ENCODE data around the gene METAP2. TPM values are rescaled to one million over a fixed set of nuclear protein-coding genes. Genes with fewer than 3 reads are reported as not detected.

METAP2 gene
- total RNA-seq, 3 donors from 2014 or later (not counting 1 experiment from before 2014, with no cell fraction given) = 45.6 to 56.1 (median 45.8) TPM

DNA sequence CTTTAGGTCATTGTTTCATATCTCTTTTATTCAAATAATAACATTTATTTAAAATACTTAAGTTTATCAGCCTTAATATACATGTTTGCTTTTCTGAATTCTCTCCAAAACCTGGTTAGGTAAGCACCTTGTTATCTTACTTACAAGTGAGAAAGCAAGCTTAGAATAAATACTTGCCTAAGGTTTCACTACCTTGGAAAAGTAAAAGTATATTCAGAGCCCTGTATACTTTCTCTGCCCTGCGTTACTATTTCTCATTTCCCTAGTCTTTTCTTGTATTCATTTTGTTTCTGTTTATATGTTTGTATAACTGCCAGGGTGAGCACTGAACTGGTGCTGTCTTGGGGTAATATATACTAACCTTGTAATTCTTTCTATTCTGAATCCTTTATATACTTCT, 21.5 kb downstream of the METAP2 start:
- no peaks in the 10 kb centered on the region for H3K27me3 ChIP-seq (ENCODE audit: control insufficient read depth, insufficient read depth, low read length)
- H3K27ac ChIP-seq (ENCODE audit: low read length) = no peak overlapping the region
- Mint-ChIP-seq H3K27me3 (ENCODE audit: low read depth in 2 of 2) (no peaks in the 10 kb centered on the region), H3K36me3 (peaks cover 18% of the 10 kb centered on the region), H3K27ac (peak overlapping the region in 1 of 2 donors; percentile 19), H3K9me3 (no peaks in the 10 kb centered on the region), H3K4me3 (no peak overlapping the region), H3K4me1 (peaks cover 14 to 17% of the 10 kb centered on the region in 2 donors)
- TF ChIP-seq, protein P1, sequence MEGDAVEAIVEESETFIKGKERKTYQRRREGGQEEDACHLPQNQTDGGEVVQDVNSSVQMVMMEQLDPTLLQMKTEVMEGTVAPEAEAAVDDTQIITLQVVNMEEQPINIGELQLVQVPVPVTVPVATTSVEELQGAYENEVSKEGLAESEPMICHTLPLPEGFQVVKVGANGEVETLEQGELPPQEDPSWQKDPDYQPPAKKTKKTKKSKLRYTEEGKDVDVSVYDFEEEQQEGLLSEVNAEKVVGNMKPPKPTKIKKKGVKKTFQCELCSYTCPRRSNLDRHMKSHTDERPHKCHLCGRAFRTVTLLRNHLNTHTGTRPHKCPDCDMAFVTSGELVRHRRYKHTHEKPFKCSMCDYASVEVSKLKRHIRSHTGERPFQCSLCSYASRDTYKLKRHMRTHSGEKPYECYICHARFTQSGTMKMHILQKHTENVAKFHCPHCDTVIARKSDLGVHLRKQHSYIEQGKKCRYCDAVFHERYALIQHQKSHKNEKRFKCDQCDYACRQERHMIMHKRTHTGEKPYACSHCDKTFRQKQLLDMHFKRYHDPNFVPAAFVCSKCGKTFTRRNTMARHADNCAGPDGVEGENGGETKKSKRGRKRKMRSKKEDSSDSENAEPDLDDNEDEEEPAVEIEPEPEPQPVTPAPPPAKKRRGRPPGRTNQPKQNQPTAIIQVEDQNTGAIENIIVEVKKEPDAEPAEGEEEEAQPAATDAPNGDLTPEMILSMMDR (IDR thresholded peaks at IDR 0.05) = no peak
- no peaks in the 10 kb centered on the region for H3K4me1 ChIP-seq (ENCODE audit: control insufficient read depth, insufficient read depth, low read length)
- no CpG with 5 or more reads among the region's 1 CpG for WGBS (ENCODE audit: insufficient coverage)
- no peak overlapping the region for H3K4me3 ChIP-seq (ENCODE audit: low read length)
- no peak for ATAC-seq
- DNase-seq = no peak
- H3K9me3 ChIP-seq (ENCODE audit: control insufficient read depth, insufficient read depth, low read length) = no peaks in the 10 kb centered on the region
- intact Hi-C loops (cut with micrococcal nuclease) = no loop called here
- peaks cover 51% of the 10 kb centered on the region for H3K36me3 ChIP-seq (ENCODE audit: control insufficient read depth, insufficient read depth, low read length)

DNA sequence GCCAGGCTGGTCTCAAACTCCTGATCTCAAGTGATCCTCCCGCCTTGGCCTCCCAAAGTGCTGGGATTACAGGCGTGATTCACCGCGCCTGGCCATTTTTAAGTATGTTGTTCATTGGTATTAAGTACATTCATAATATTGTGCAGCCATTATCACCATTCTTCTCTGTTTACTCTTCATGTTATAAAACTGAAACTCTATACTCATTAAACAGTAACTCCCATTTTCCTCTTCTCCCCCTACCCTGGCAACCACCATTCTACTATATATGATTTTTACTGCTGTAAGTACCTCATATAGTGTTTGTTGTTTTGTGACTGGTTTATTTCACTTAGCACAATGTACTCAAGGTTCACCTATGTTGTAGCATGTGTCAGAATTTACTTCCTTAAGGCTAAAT, 23.1 kb downstream of the METAP2 start:
- H3K36me3 Mint-ChIP-seq = peaks cover 9% of the 10 kb centered on the region
- DNase-seq = no peak
- Histone ChIP-seq H3K36me3 (ENCODE audit: control insufficient read depth, insufficient read depth, low read length) (peaks cover 54% of the 10 kb centered on the region), H3K27me3 (ENCODE audit: control insufficient read depth, insufficient read depth, low read length) (no peaks in the 10 kb centered on the region), H3K4me1 (ENCODE audit: control insufficient read depth, insufficient read depth, low read length) (no peaks in the 10 kb centered on the region), H3K9me3 (ENCODE audit: control insufficient read depth, insufficient read depth, low read length) (no peaks in the 10 kb centered on the region), H3K27ac (ENCODE audit: low read length) (no peak overlapping the region), H3K4me3 (ENCODE audit: low read length) (no peak overlapping the region)
- H3K4me3 Mint-ChIP-seq = no peak overlapping the region
- TF ChIP-seq, protein P1 (IDR thresholded peaks at IDR 0.05) = no peak
- no peak overlapping the region for H3K27ac Mint-ChIP-seq
- H3K27me3 Mint-ChIP-seq (ENCODE audit: low read depth in 2 of 2) = no peaks in the 10 kb centered on the region
- intact Hi-C loops (cut with micrococcal nuclease) = no loop called here
- ATAC-seq = no peak
- no peaks in the 10 kb centered on the region for H3K9me3 Mint-ChIP-seq
- H3K4me1 Mint-ChIP-seq = peaks cover 6 to 9% of the 10 kb centered on the region in 2 donors
- WGBS (ENCODE audit: insufficient coverage) = 100% methylated on average over 3 of the region's 4 CpGs

DNA sequence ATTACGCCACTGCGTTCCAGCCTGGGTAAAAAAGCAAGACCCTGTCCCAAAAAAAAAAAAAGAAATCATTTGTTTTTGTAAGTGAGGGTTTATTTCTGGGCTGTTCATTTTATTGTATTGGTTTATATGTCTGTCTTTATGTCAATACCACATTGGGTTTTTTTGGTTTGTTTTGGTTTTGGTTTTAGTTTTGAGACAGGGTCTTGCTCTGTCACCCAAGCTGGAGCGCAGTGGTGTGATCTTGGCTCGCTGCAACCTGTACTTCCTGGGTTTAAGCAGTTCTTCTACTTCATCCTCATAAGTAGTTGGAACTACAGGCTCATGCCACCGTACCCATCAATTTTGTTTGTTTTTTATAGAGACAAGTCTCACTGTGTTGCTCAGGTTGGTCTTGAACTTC, 25.0 kb downstream of the METAP2 start:
- DNase-seq (no peak), ATAC-seq (peak in 1 of 3 donors; percentile 51)
- TF ChIP-seq, protein P1 (IDR thresholded peaks at IDR 0.05) = no peak
- H3K27ac ChIP-seq (ENCODE audit: low read length) = no peak overlapping the region
- intact Hi-C loops (cut with micrococcal nuclease) = no loop called here
- no peaks in the 10 kb centered on the region for H3K9me3 ChIP-seq (ENCODE audit: control insufficient read depth, insufficient read depth, low read length)
- H3K9me3 Mint-ChIP-seq = no peaks in the 10 kb centered on the region
- 98% methylated on average over 5 of the region's 5 CpGs for WGBS (ENCODE audit: insufficient coverage)
- H3K27me3 ChIP-seq (ENCODE audit: control insufficient read depth, insufficient read depth, low read length) = no peaks in the 10 kb centered on the region
- no peaks in the 10 kb centered on the region for H3K27me3 Mint-ChIP-seq (ENCODE audit: low read depth in 2 of 2)
- H3K36me3 ChIP-seq (ENCODE audit: control insufficient read depth, insufficient read depth, low read length) = peaks cover 59% of the 10 kb centered on the region
- H3K4me1 Mint-ChIP-seq = peaks cover 6 to 9% of the 10 kb centered on the region in 2 donors
- H3K4me3 Mint-ChIP-seq = no peak overlapping the region
- H3K36me3 Mint-ChIP-seq = peaks cover 9% of the 10 kb centered on the region
- peak overlapping the region; percentile 8 to 42 for H3K27ac Mint-ChIP-seq
- H3K4me3 ChIP-seq (ENCODE audit: low read length) = no peak overlapping the region
- no peaks in the 10 kb centered on the region for H3K4me1 ChIP-seq (ENCODE audit: control insufficient read depth, insufficient read depth, low read length)

DNA sequence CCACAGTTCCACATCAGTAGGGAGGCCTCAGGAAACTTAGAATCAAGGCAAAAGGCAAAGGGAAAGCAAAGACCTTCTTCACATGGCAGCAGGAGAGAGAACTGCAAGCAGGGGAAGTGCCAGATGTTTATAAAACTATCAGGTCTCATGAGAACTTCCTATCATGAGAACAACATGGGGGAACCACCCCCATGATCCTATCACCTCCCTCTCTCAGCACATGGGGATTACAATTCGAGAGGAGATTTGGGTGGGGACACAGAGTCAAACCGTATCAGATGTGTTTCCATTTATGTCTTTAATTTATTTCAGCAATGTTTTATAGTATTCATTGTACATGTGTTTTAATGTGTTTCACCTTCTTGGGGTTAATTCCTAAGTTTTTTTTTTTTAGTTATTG, 25.8 kb downstream of the METAP2 start:
- Mint-ChIP-seq H3K27ac (peak overlapping the region; percentile 8 to 42), H3K36me3 (peaks cover 11% of the 10 kb centered on the region)
- H3K36me3 ChIP-seq (ENCODE audit: control insufficient read depth, insufficient read depth, low read length) = peaks cover 59% of the 10 kb centered on the region

More for the DNA sequence above, 25.8 kb downstream of the METAP2 start:
- ATAC-seq (no peak), DNase-seq (no peak)
- H3K27me3 Mint-ChIP-seq (ENCODE audit: low read depth in 2 of 2) = no peaks in the 10 kb centered on the region
- H3K27ac ChIP-seq (ENCODE audit: low read length) = no peak overlapping the region
- TF ChIP-seq, protein P1 (IDR thresholded peaks at IDR 0.05) = no peak
- intact Hi-C loops (cut with micrococcal nuclease) = no loop called here
- no CpG with 5 or more reads among the region's 2 CpGs for WGBS (ENCODE audit: insufficient coverage)
- peaks cover 6 to 9% of the 10 kb centered on the region in 2 donors for H3K4me1 Mint-ChIP-seq
- H3K9me3 ChIP-seq (ENCODE audit: control insufficient read depth, insufficient read depth, low read length) = no peaks in the 10 kb centered on the region
- no peaks in the 10 kb centered on the region for H3K27me3 ChIP-seq (ENCODE audit: control insufficient read depth, insufficient read depth, low read length)
- no peak overlapping the region for H3K4me3 Mint-ChIP-seq
- no peak overlapping the region for H3K4me3 ChIP-seq (ENCODE audit: low read length)
- H3K4me1 ChIP-seq (ENCODE audit: control insufficient read depth, insufficient read depth, low read length) = no peaks in the 10 kb centered on the region
- no peaks in the 10 kb centered on the region for H3K9me3 Mint-ChIP-seq
